Embryonic facial prominence (tissue), 1 donor: Measurements from ENCODE around the gene PRADC1.
"Not testable (repeated sequence)": the region's sequence is repeated elsewhere in the genome, so short reads cannot be mapped to it uniquely, and the experiment has no call there.

Experiments used
- DNase-seq: peaks from one replicate; pipeline ENCODE4 v3.0.0-alpha.2; 2016; ENCODE audit errors: extremely low spot score

Gene PRADC1

DNA sequence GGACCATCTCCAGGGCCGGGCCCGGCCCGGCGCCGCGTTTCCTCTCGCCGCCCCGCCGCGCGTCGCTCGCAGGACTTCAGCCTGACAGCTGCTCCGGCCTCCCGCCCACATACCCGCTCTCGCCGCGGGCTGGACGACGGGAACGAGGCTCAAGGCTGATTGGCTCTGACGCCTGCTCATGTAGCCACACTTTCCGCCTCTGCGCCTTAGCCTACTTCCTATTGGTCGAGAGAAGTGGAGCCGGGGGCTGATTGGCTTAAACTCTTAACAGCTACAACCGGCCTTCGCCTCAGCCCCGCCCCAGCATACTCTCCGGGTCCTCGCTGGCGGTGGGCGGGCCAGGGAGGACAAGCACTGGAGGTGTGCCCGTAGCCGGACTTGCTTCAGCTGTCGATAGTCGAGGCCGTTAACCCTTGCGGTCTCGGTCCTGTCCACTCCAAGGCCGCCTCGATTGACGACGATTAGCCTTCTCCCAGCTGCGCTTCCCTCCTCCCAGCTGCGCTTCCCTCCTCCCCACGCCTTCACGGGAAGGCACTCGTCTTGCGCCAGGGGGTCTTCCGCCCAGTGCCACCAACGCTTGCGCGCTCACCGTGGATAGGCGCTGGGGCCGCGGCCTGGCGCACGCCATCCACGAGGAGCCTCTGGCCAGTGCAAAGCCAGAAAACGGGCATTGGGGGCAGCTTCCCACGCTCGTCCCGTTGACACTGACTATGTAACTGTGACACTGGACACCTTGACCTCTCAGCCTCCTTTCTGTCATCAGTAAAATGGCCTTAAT, at the start of gene PRADC1:
Gene PRADC1 (minus strand): TSS at position 86 of the 778 bp plus-strand sequence. CDS start 79 bp downstream, at position 7.
- peak; percentile 97 for DNase-seq

DNA sequence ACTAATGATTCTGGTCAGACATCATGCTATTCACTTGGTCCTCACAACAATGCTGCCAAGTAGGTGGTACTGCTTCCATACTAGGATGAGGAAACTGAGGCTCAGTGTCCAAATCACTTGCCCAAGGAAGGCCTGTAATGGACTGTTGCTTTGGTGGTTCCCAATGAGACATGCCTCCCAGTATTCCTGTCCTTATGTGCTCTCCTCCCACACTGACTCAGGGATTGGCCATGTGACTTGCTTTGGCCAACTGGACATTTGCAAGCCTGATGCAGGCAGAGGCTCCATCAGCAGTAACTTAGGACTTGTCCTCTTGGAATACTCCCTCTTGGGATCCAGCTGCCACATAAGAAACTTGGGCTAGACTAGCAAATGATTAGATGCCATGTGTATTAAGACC, 48.2 kb upstream of the PRADC1 start:
- DNase-seq, result no peak

DNA sequence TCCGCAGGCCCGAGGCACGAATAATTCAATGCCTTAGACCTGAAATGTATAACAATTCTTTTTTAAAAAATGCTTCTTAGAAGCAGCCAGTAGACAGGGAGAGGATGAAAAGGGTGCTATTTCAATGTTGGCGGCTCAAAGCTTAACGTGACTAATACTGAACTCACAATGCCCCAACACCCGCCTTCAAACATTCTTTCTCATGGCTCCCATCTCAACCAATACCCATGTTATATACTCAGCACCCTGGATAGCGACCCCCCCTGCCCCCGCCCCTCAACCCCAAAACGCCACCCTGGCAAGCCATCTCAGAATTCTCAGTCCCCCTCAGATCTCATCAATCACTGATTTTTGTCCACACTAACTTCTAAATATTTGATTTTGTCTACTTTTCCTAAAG, 46.8 kb upstream of the PRADC1 start:
- no peak for DNase-seq

GRCh38 chr2:73272270-73272669, 39.2 kb upstream of the PRADC1 start:
- DNase-seq, result no peak

DNA sequence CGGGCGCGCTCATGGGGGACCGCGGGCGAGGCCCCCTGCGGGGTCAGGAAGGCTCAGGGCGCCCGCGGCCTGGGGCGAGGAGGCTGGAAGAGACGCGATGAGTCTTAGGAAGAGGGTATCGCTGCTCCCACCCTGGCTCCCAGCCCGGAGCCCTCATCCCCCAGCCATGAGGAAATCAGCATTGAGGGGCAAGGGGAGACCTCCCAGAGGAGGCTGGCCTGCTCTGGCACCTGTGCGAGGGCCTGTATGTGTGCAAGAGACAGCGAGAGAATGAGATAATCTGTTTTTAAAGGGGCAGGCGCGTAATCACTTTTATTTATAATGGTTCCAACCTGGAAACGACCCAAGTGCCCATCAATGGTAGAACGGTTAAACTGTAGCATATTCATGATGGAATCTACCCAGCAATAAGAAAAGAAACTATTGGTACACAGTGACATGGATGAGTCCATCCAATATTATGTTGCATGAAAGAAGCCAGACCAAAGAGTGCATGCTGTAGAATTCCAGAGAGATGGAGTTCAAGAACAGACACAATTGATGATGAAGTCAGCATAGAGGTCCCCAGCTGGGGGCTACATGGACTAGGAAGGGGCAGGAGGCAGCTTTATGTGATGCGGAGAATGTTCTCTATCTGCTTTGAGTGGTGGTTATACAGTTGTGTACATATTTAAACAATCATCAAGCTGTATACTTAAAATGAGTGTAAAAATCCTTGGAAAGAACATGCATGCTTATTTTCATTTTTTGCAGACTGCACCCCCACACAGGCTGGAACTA, 36.8 kb upstream of the PRADC1 start:
- DNase-seq, result no peak

GRCh38 chr2:73268830-73269685, 36.0 kb upstream of the PRADC1 start:
- DNase-seq, result no peak

GRCh38 chr2:73268366-73268829, 35.4 kb upstream of the PRADC1 start:
- no peak for DNase-seq

DNA sequence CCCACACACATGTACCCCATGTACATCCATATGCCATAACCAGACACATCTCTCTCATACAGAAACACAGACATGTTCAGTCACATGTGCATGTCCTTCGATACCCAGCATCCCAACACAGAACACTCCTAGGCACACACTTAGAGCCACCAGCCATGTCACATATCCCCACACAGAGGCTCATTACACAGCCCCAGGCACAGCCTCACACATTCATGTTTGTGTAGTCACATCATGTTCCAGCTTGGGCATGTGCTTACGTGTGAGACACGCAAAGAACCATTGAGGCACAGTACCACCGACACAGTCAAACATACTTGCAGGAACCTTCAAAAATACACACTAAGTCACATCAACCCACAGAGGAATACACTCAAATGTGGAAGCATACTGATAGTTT, 34.0 kb upstream of the PRADC1 start:
- no peak for DNase-seq

GRCh38 chr2:73266061-73266901, 33.2 kb upstream of the PRADC1 start:
- no peak for DNase-seq

GRCh38 chr2:73265298-73266060, 32.4 kb upstream of the PRADC1 start:
- no peak for DNase-seq

GRCh38 chr2:73264783-73265182, 31.7 kb upstream of the PRADC1 start:
- DNase-seq, result no peak

- no peak for DNase-seq
These were observed 31.2 kb upstream of the PRADC1 start for GRCh38 chr2:73264332-73264606.

DNA sequence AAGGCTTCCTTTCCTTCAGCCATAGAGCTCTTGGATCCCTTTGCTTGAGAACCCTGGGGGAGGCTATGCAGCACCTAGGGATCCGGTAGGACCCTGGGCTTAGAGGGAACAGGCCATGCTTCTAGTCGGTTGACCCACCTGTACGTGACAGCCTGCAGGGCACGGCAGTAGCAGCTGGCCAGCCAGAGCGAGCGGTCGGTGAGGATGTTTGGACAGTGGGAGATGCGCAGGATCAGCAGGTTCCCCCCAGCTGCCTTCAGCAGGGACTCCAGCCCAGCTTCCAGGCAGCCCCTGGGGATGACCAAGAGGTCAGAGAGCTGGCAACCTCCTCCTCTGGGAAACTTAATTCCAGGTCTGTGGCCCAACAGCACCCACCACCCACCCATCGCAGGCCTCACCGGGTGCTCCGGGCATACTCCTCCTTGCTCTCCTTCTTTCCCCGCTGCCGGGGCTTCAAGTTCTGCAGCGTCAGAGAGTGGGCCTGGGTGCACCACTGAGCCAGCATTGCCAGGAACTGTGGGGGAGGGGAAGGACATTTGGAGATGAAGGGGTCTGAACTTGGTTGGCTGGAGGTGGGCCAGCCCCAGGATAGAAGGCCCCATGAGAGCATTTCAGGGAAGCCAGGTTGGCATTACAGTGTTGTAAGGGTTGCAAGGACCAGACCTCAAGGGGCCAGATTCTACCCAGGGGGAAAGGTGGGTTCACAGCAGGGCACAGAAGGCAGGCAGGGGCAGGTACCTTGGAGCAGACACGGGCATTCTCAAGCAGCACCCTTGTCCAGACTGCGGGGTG, 30.7 kb upstream of the PRADC1 start:
- no peak for DNase-seq

GRCh38 chr2:73262691-73263429, 29.8 kb upstream of the PRADC1 start:
- not testable (repeated sequence) for DNase-seq

- DNase-seq, result no peak
These were observed 29.1 kb upstream of the PRADC1 start for GRCh38 chr2:73262108-73262651.

GRCh38 chr2:73260338-73260984, 27.4 kb upstream of the PRADC1 start:
- no peak for DNase-seq

DNA sequence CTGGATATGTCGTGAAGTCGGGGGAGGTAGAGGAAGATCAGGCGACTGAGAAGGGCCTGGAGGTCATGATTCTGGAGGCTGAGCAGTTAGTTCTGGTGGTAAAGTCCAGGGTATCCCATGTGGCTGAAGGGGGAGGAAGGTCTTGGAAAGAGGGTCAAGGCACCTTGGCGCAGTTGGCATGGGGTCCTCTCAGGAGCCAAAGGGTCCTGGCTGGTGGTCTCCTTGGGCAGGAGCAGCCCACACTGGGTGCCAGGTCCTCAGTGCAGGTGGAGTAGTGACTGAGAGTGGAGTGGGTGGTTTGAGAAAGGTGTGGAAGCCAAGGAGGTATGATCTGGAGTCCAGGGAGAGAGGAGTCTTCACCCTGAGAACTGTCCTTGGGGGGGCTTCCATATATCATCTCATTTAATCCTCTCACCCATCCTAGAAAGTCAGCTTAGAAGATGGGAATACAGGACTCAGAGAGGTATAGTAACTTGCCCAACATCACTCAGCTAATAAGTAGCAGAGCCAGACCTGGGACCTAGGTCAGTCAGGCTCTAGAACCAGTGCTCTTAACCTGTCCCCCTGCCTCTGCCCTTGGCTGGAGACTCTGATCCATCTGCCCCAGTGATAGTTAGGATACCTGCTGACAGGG, 26.8 kb upstream of the PRADC1 start:
- no peak for DNase-seq

DNA sequence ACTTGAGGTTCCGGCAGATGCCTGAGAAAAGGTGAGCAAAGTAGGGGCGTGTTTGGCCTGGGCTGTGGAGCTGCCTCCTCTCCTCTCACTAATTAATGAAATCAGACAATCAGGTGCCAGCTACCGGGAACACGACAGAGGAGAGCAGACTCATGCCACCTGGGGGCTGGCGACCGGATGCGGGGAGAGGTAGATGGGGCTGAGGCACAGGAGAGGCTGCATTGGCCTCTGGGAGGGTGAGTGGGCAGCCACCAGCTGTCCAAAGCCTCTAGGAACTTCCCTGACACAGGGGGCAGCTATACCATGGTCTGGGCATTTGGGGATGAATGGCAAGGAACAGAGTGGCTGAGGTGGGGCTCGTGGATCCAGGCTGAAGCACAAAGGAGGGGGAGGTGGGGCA, 26.2 kb upstream of the PRADC1 start:
- DNase-seq, result no peak
